ENCODE results near the gene ITSN2.

The ITSN2 gene

DNA sequence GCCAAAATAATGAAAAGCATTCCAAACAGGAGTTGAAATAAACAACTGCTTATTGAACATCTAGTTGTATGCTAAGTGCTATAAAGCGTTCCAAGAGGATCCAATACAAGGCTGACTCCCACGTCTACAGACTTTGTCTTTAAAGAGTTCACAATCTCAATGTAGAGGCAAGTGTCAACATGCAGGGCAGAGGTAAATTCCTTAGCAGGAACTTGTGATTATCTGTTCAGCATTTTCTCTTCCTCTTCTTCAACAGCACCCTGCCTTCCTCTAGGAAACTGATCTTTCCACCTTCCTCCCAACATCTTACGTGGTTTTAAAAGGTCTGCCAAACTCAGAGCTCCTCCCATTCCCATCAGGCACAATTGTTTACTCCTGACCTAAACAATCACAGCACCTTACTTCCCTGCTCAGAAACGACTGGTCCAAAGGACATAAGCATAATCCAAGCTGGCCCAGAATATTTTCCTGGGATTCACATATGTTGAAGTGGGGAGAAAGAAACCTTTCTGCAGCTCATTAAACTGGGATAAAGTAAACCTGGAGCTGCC lies 83.9 kb downstream of the ITSN2 start:
- FAIRE-seq = peak; percentile 66
- TF ChIP-seq TAF1 (IDR thresholded peaks at IDR 0.05; ENCODE audit: borderline replicate concordance, low read depth, low read length) = no peak
- no peak for TF ChIP-seq POLR2A (IDR thresholded peaks at IDR 0.05; ENCODE audit: low read depth, low read length)
- no peak for TF ChIP-seq POLR2AphosphoS5 (IDR thresholded peaks at IDR 0.05; ENCODE audit: low read depth, low read length)
- DNase-seq (ENCODE audit: insufficient read length) = no peak

DNA sequence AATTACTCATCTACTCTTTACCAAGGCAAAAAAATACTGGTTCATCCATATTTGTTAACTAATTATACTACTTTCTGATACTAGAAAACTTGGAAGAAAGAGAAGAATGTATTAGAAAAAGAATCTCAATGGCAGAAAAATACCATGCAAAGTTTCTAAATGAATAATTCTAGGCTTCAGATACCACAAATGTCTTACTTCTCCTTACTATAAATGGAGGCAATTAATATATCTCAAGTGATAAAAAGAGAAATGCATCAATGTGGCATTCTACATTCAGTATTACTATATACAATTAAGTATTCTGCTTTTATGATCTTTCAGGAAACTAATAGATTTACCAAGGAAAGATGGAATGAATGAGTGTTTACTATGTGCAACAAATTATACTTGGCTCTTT lies 85.5 kb downstream of the ITSN2 start:
- FAIRE-seq (no peak), DNase-seq (ENCODE audit: insufficient read length) (no peak)
- TF ChIP-seq TAF1 (IDR thresholded peaks at IDR 0.05; ENCODE audit: borderline replicate concordance, low read depth, low read length) = no peak
- TF ChIP-seq POLR2A (IDR thresholded peaks at IDR 0.05; ENCODE audit: low read depth, low read length) = no peak
- no peak for TF ChIP-seq POLR2AphosphoS5 (IDR thresholded peaks at IDR 0.05; ENCODE audit: low read depth, low read length)

DNA sequence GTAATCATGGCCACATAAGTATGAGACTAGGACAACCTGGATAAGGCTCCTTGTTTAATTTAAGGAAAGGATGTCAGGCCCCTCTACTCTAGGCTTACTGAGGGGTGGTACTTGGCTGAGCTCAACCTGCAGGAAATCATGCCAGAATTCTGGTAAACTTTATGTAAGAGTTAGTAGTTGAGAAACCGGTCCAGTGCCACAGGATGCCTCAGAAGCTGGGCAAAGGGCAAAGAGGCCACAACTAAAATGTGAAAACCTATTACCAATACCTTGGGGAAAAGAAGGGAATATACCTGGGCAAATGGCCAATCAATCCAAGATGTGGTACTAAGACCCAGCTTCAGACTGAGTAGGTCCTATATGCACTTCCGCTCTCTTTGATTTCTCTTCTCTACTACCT lies 86.7 kb downstream of the ITSN2 start:
- FAIRE-seq (no peak), DNase-seq (ENCODE audit: insufficient read length) (no peak)
- TF ChIP-seq POLR2AphosphoS5 (IDR thresholded peaks at IDR 0.05; ENCODE audit: low read depth, low read length) (no peak), POLR2A (IDR thresholded peaks at IDR 0.05; ENCODE audit: low read depth, low read length) (no peak), TAF1 (IDR thresholded peaks at IDR 0.05; ENCODE audit: borderline replicate concordance, low read depth, low read length) (no peak)

DNA sequence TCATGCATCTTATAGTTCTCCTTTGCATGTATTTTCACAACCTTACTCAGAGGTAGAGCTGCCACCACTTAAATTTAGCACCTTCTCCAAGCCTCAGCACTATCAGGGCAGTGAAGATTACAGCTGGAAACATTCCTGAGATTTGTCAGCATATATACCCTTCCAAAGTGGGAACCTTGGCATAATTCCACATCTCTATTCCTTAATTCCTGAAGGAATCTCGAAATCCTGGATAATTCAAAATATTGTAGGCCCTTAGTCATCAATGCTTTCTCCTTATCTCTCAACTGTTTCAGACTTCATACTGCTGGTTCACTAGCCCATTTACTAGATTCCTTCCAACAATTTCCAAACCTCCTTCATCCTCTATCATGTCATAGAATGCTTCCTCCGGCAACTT lies 87.4 kb downstream of the ITSN2 start:
- DNase-seq (ENCODE audit: insufficient read length) = no peak

DNA sequence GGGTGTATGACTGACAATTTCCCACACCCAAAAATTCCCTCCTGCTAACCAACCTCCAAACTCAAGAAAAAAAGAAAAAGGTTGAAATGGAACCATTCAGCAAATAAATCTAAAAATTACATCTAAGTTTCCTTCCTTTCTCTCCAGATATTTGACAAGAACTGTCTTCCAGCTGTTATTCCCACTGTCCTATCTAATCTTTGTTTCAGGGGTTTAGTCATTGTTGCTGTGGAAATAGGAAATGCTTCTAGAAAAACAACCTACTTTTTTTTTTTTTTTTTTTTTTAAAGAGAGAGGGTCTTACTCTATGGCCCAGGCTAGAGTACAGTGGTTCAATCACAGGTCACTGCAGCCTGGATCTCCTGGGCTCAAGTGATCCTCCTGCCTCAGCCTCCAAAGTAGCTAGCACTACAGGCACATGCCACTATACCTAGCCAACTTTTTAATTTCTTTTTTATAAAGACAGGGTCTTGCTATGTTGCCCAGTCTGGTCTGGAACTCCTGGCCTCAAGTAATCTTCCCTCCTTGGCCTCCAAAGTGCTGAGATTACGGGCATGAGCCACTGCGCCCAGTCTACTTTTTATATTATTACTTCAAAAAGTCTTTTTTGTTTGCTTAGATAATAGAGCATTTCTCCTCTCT lies 88.1 kb downstream of the ITSN2 start:
- no peak for TF ChIP-seq POLR2A (IDR thresholded peaks at IDR 0.05; ENCODE audit: low read depth, low read length)
- no peak for TF ChIP-seq TAF1 (IDR thresholded peaks at IDR 0.05; ENCODE audit: borderline replicate concordance, low read depth, low read length)
- no peak for TF ChIP-seq POLR2AphosphoS5 (IDR thresholded peaks at IDR 0.05; ENCODE audit: low read depth, low read length)
- no peak for FAIRE-seq
- DNase-seq (ENCODE audit: insufficient read length) = no peak

More for the DNA sequence above, 87.4 kb downstream of the ITSN2 start:
- no peak for TF ChIP-seq TAF1 (IDR thresholded peaks at IDR 0.05; ENCODE audit: borderline replicate concordance, low read depth, low read length)
- no peak for TF ChIP-seq POLR2AphosphoS5 (IDR thresholded peaks at IDR 0.05; ENCODE audit: low read depth, low read length)
- no peak for TF ChIP-seq POLR2A (IDR thresholded peaks at IDR 0.05; ENCODE audit: low read depth, low read length)
- no peak for FAIRE-seq

DNA sequence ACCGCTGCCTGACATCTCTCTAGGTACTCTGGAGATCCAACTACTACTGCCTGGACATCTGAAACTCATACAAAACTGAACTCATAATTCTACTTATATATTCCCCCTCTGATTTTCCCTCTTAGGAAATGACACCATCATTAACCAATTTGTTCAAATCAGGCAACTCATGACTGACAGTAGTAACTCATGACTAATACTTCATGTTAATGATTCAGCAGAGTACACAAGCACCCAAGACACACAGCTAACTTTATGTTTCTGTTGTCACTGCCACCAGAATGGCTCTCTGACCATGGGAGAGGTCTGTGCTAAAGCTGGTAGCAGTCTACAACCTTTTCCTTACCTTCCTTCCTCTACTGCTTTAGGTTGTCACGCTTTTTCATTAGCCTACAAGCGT lies 91.1 kb downstream of the ITSN2 start:
- no peak for FAIRE-seq
- no peak for TF ChIP-seq POLR2AphosphoS5 (IDR thresholded peaks at IDR 0.05; ENCODE audit: low read depth, low read length)
- TF ChIP-seq TAF1 (IDR thresholded peaks at IDR 0.05; ENCODE audit: borderline replicate concordance, low read depth, low read length) = no peak
- TF ChIP-seq POLR2A (IDR thresholded peaks at IDR 0.05; ENCODE audit: low read depth, low read length) = no peak

DNA sequence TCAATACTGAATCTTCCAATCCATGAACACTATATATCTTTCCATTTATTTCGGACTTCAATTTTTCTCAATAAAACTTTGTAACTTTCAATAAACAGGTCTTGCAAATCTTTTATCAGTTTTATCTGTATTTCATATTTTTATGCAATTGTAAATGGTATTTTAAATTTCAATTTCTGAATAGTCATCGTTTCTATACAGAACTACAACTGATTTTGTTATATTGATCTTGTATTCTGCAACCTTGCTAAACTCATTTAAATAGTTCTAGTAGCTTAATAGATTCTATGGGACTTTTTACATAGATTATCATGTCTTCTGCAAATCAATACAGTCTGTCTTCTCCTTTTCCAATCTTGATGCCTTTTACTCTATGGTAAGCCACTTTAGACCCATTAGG lies 95.1 kb downstream of the ITSN2 start:
- no peak for FAIRE-seq
- no peak for TF ChIP-seq POLR2A (IDR thresholded peaks at IDR 0.05; ENCODE audit: low read depth, low read length)
- TF ChIP-seq TAF1 (IDR thresholded peaks at IDR 0.05; ENCODE audit: borderline replicate concordance, low read depth, low read length) = no peak
- no peak for TF ChIP-seq POLR2AphosphoS5 (IDR thresholded peaks at IDR 0.05; ENCODE audit: low read depth, low read length)
- no peak for DNase-seq (ENCODE audit: insufficient read length)

More for the DNA sequence above, 91.1 kb downstream of the ITSN2 start:
- DNase-seq (ENCODE audit: insufficient read length) = no peak

DNA sequence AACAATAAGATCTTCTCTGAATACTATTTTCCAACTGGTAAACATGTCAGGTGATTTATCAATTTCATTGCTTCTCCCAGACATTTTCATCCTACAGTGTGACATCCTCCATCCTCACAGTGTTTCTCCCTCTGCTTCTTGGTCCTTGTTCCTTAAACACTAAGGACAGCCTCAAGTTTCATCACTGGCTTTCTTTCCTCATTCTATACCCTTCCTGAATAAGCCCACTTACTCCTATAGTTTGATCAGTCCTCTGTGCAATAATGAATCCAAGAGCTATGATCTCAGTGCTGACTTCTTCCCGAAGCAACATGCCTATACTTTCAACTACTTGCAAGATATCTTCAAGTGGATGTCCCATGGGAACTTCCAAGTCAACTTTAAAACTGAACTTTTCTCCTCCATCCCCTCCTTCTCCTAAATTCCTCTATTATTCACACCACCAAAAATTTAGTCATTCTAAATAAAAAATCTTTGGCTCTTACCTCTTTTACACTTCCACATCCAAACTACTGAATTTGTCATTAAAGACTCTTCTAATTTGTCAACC lies 97.8 kb downstream of the ITSN2 start:
- FAIRE-seq = peak; percentile 5
- DNase-seq (ENCODE audit: insufficient read length) = no peak
- no peak for TF ChIP-seq TAF1 (IDR thresholded peaks at IDR 0.05; ENCODE audit: borderline replicate concordance, low read depth, low read length)
- TF ChIP-seq POLR2AphosphoS5 (IDR thresholded peaks at IDR 0.05; ENCODE audit: low read depth, low read length) = no peak
- no peak for TF ChIP-seq POLR2A (IDR thresholded peaks at IDR 0.05; ENCODE audit: low read depth, low read length)

DNA sequence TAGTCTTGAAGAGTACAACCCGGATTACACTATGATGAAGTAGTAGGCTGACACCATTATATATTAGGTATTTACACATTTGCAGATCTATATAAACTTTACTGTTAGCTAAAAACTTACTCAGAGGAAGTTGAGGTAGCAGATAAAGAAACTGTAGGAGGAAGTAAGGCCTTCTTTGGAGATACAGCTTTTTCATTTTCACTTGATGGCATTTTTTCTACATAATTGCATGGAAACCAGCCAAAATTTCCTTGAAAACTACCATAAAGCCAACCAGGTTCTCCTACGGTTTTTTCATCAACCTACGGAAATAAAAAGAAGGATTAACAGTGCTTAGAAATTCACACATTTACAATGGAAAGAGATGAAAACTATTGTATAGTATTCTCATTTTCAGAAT lies 98.9 kb downstream of the ITSN2 start:
- FAIRE-seq (no peak), DNase-seq (ENCODE audit: insufficient read length) (no peak)
- TF ChIP-seq POLR2AphosphoS5 (IDR thresholded peaks at IDR 0.05; ENCODE audit: low read depth, low read length) (no peak), TAF1 (IDR thresholded peaks at IDR 0.05; ENCODE audit: borderline replicate concordance, low read depth, low read length) (no peak), POLR2A (IDR thresholded peaks at IDR 0.05; ENCODE audit: low read depth, low read length) (no peak)

DNA sequence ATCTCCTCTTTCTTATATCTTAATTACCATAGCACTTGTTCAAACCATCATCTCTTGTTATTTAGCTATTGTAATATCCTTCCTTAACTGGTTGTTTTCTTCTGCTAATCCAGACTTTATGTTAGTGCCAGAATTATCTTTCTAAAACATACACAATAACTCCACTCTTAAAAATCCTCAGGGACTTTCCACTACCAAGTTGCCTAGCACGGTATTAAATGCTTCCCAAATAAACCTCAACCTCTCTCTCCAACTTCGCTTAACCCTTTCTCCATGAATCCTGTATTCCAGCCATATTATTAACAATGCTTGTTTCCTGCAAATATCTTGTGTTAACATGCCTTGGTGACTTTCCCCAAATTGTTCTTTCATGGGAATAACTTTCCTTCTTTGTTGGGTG lies 101.0 kb downstream of the ITSN2 start:
- no peak for DNase-seq (ENCODE audit: insufficient read length)
- FAIRE-seq = no peak
- TF ChIP-seq POLR2A (IDR thresholded peaks at IDR 0.05; ENCODE audit: low read depth, low read length) = no peak
- TF ChIP-seq POLR2AphosphoS5 (IDR thresholded peaks at IDR 0.05; ENCODE audit: low read depth, low read length) = no peak
- TF ChIP-seq TAF1 (IDR thresholded peaks at IDR 0.05; ENCODE audit: borderline replicate concordance, low read depth, low read length) = no peak

DNA sequence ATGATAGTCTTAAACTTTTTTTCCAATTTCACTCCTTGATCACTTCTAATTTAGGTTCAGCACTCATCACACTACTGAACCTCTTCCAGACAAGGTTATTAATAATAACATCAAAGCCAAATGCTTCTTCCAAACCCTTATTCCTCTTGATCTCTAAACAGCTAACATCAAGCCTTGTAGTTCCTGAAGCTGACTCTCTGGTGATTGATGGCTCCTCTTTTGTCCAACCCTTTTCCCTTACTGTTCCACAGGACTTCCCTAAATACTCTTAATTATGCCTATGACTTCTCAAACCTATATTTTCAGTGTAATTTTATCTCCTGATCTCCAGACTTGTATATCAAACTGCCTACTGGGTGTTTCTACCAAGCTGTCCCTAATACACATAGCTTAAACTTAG lies 101.6 kb downstream of the ITSN2 start:
- TF ChIP-seq TAF1 (IDR thresholded peaks at IDR 0.05; ENCODE audit: borderline replicate concordance, low read depth, low read length) = no peak
- TF ChIP-seq POLR2AphosphoS5 (IDR thresholded peaks at IDR 0.05; ENCODE audit: low read depth, low read length) = no peak
- TF ChIP-seq POLR2A (IDR thresholded peaks at IDR 0.05; ENCODE audit: low read depth, low read length) = no peak
- no peak for DNase-seq (ENCODE audit: insufficient read length)
- FAIRE-seq = peak; percentile 40

DNA sequence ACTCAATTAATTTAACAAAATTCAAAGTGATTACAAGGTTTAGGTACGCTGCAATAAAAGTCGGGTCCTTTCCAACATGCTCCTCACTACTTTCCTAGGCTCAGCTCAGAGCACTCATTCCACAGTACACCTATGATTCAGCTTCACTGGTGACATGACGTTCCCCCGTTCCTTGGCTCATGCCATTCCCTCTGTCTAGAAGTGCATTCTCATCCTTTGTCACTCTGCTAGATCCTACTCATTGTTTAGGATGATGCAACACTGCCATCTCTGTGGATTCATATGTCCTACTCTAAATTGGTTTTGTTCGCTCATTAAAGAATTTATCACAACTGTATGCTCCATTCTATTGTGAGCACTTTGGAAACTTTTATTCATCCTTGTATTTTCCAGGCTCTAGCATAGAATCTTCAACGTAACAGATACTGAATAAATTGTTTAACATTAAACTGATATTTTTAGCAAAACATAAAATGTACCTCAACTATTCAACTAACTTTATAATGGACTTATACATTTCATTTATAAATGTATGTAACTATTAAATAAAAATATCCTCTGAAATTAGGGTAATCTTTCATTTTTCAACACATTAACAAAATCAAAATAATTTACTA lies 106.9 kb downstream of the ITSN2 start:
- FAIRE-seq = peak; percentile 60
- DNase-seq (ENCODE audit: insufficient read length) = no peak
- TF ChIP-seq POLR2A (IDR thresholded peaks at IDR 0.05; ENCODE audit: low read depth, low read length) (no peak), TAF1 (IDR thresholded peaks at IDR 0.05; ENCODE audit: borderline replicate concordance, low read depth, low read length) (no peak), POLR2AphosphoS5 (IDR thresholded peaks at IDR 0.05; ENCODE audit: low read depth, low read length) (no peak)

All from GM12892 (cell line).